HepG2 (cell line): ENCODE data around the gene YLPM1. TPM values are rescaled to one million over a fixed set of nuclear protein-coding genes. Genes with fewer than 3 reads are reported as not detected.

Source experiments
- ARID5B ChIP-seq: IDR thresholded peaks from 2 replicates; pipeline ENCODE4 v1.4.0; 2020; ENCODE audit warnings: mild to moderate bottlenecking, missing genetic modification reagents
- BCL6 ChIP-seq: IDR thresholded peaks from 2 replicates; pipeline ENCODE4 v1.6.1; 2016; ENCODE audit warnings: missing genetic modification reagents, missing compliant biosample characterization
- FOXA1 ChIP-seq, 2 experiments: fragments of 450-650 bp in 1 of 2; sonication (generic) in 1 of 2; formaldehyde crosslinking in 1 of 2; IDR thresholded peaks; 2 replicates each; pipeline versions ENCODE4 v1.4.0 to v1.6.1; 2016 to 2020; ENCODE audit warnings: missing genetic modification reagents in 1 of 2
- FOXA3 ChIP-seq: IDR thresholded peaks from 2 replicates; pipeline ENCODE4 v1.6.1; 2016; ENCODE audit warnings: missing genetic modification reagents, missing compliant biosample characterization
- GPN1 ChIP-seq: sonication (generic); formaldehyde crosslinking; IDR thresholded peaks from 2 replicates; pipeline ENCODE4 v1.5.1; 2020; ENCODE audit warnings: missing genetic modification reagents, borderline replicate concordance
- HMGXB3 ChIP-seq: sonication (generic); formaldehyde crosslinking; IDR thresholded peaks from 2 replicates; pipeline ENCODE4 v1.4.0; 2020; ENCODE audit warnings: missing genetic modification reagents, borderline replicate concordance
- HOXA5 ChIP-seq: sonication (generic); formaldehyde crosslinking; IDR thresholded peaks from 2 replicates; pipeline ENCODE4 v1.4.0; 2020; ENCODE audit warnings: missing genetic modification reagents
- ISL2 ChIP-seq: sonication (generic); formaldehyde crosslinking; IDR thresholded peaks from 2 replicates; pipeline ENCODE4 v1.5.0; 2020; ENCODE audit warnings: missing genetic modification reagents
- JUN ChIP-seq: sonication (generic); formaldehyde crosslinking; IDR thresholded peaks from 2 replicates; pipeline ENCODE4 v1.4.0; 2020; ENCODE audit warnings: mild to moderate bottlenecking, missing genetic modification reagents
- LCORL ChIP-seq, 2 experiments: fragments of 450-650 bp in 1 of 2; sonication (generic) in 1 of 2; formaldehyde crosslinking in 1 of 2; IDR thresholded peaks; 2 replicates each; pipeline versions ENCODE4 v1.5.0 to v1.6.1; 2017 to 2020; ENCODE audit warnings: antibody characterized with exemption in 1 of 2, missing genetic modification reagents in 1 of 2
- MTERF4 ChIP-seq: sonication (generic); formaldehyde crosslinking; IDR thresholded peaks from 2 replicates; pipeline ENCODE4 v1.8.0; 2023; ENCODE audit warnings: mild to moderate bottlenecking, missing genetic modification reagents
- SAP130 ChIP-seq: IDR thresholded peaks from 2 replicates; pipeline ENCODE4 v1.6.1; 2016; ENCODE audit warnings: low read depth
- SIX1 ChIP-seq: sonication (generic); formaldehyde crosslinking; IDR thresholded peaks from 2 replicates; pipeline ENCODE4 v1.4.0; 2020; ENCODE audit warnings: missing genetic modification reagents, borderline replicate concordance
- TFAP4 ChIP-seq: sonication (generic); IDR thresholded peaks from 2 replicates; pipeline ENCODE4 v1.6.1; 2016; ENCODE audit warnings: low read depth, borderline replicate concordance
- YEATS4 ChIP-seq: sonication (generic); formaldehyde crosslinking; IDR thresholded peaks from 2 replicates; pipeline ENCODE4 v1.4.0; 2020; ENCODE audit warnings: missing genetic modification reagents, borderline replicate concordance
- ZC3H4 ChIP-seq: sonication (generic); formaldehyde crosslinking; IDR thresholded peaks from 2 replicates; pipeline ENCODE4 v1.4.0; 2020; ENCODE audit warnings: missing genetic modification reagents, borderline replicate concordance
- ZNF546 ChIP-seq: sonication (generic); formaldehyde crosslinking; conservative IDR thresholded peaks from 2 replicates; pipeline ENCODE4 v1.8.1; 2023; ENCODE audit warnings: mild to moderate bottlenecking, missing genetic modification reagents
- polyA plus RNA-seq, 8 experiments: library from polyadenylated mRNA; depleted of rRNA in 3 of 8; stranded (reverse) in 7 of 8; unstranded in 1 of 8; fragments of >200 nt; fragmentation: Illumina TruSeq in 4 of 8; extraction: Trizol in 4 of 8; gene quantifications; 2 replicates each; pipeline versions ENCODE4 v1.2.1 to v1.2.3, GENCODE V29; 2011 to 2016; ENCODE audit warnings: low read depth in 4 of 8, missing spikeins in 1 of 8, mixed read lengths in 1 of 8; ENCODE audit not compliant: insufficient read depth in 1 of 8
- total RNA-seq, 5 experiments: library from RNA; depleted of rRNA; stranded (reverse); fragments of >200 nt; fragmentation: Illumina TruSeq; extraction: Trizol; gene quantifications; 2 replicates each; pipeline ENCODE4 v1.2.3, GENCODE V29; 2016; ENCODE audit warnings: low read depth in 1 of 5

Gene YLPM1
- total and polyA plus RNA-seq, 2 of the 13 experiments (the other 11 are each of a cell fraction or from before 2014, with no cell fraction given): 6.7 to 21.9 TPM

GRCh38 chr14:74879427-74880182 lies 116.5 kb downstream of the YLPM1 start (continued):
- peak; percentile 25; the same call in 1 of the 2 replicates for TF ChIP-seq ARID5B (CRISPR knock-in tag)
- peak; percentile 57; the same call in 1 of the 2 replicates for TF ChIP-seq TFAP4
- no peak for TF ChIP-seq FOXA1 (IDR thresholded peaks at IDR 0.05)
- TF ChIP-seq FOXA1 (CRISPR knock-in tag; IDR thresholded peaks at IDR 0.05): no peak
- no peak for TF ChIP-seq HMGXB3
- no peak for TF ChIP-seq HOXA5 (CRISPR knock-in tag)
- peak; percentile 59 for TF ChIP-seq SAP130
- peak; percentile 77 for TF ChIP-seq FOXA3 (CRISPR knock-in tag)
- no peak for TF ChIP-seq YEATS4 (CRISPR knock-in tag)
- no peak for TF ChIP-seq ZC3H4 (CRISPR knock-in tag)
- TF ChIP-seq JUN (CRISPR knock-in tag): no peak
- no peak for TF ChIP-seq GPN1 (CRISPR knock-in tag)
- TF ChIP-seq SIX1: no peak
- no peak for TF ChIP-seq BCL6 (CRISPR knock-in tag)
- TF ChIP-seq ZNF546 (CRISPR knock-in tag): no peak
- no peak for TF ChIP-seq MTERF4 (CRISPR knock-in tag)
- TF ChIP-seq LCORL (IDR thresholded peaks at IDR 0.05): no peak
- TF ChIP-seq LCORL (CRISPR knock-in tag; IDR thresholded peaks at IDR 0.05): no peak
- TF ChIP-seq ISL2 (CRISPR knock-in tag): no peak
- TF ChIP-seq, all 625 proteins: peak for 7
